Endothelial cell of umbilical vein (primary cell): ENCODE data around the gene GOLIM4. TPM values are rescaled to one million over a fixed set of nuclear protein-coding genes. Genes with fewer than 3 reads are reported as not detected.

ENCODE experiments used
- BruUV-seq: library from RNA; stranded (reverse); fragments of 400-500 nt; replicated peaks from 2 replicates; lab custom pipeline; 2021; lab: Mats Ljungman, UMichigan
- CTCF ChIA-PET: fragments of 300-600, 350-600 bp; sonication (Branson Sonifier 250); formaldehyde crosslinking; loops from one replicate; lab custom pipeline; 2021; ENCODE audit warnings: antibody characterized with exemption, inconsistent platforms; lab: Charles Lee
- POLR2A ChIA-PET: fragments of 300-600, 350-600 bp; sonication (Branson Sonifier 250); formaldehyde crosslinking; loops from one replicate; lab custom pipeline; 2021; ENCODE audit warnings: antibody characterized with exemption, inconsistent platforms; lab: Charles Lee
- DNase-seq: peaks from one replicate; pipeline ENCODE4 v3.0.0-alpha.2; 2011; ENCODE audit warnings: low read depth, low spot score
- FAIRE-seq: peaks from 2 replicates; lab custom pipeline; 2011; peaks lifted over from hg19 to GRCh38; lab: Jason Lieb, UNC
- H2AFZ ChIP-seq: 2 replicates; pipeline ENCODE4 v1.6.0; 2012; ENCODE audit warnings: low read depth, low read length, control low read depth, inconsistent platforms
- H3K27ac ChIP-seq: 2 replicates; pipeline ENCODE4 v1.5.1; 2011; ENCODE audit warnings: low read depth, mild to moderate bottlenecking, control low read depth, low read length, moderate library complexity; ENCODE audit not compliant: insufficient read depth
- H3K27me3 ChIP-seq, 2 experiments: 2 replicates each; pipeline versions ENCODE4 v1.6.0 to v1.6.1; 2011; ENCODE audit warnings: low read length in 2 of 2, mixed read lengths in 1 of 2; ENCODE audit not compliant: control insufficient read depth in 2 of 2, insufficient read depth in 2 of 2
- H3K36me3 ChIP-seq, 2 experiments: 2 replicates in 1 of 2; 3 replicates in 1 of 2; pipeline ENCODE4 v1.5.1; 2011; ENCODE audit warnings: low read length in 2 of 2, mild to moderate bottlenecking in 1 of 2, moderate library complexity in 1 of 2; ENCODE audit not compliant: control insufficient read depth in 2 of 2, insufficient read depth in 2 of 2; ENCODE audit errors: extremely low read depth in 1 of 2
- H3K4me1 ChIP-seq: 3 replicates; pipeline ENCODE4 v1.5.1; 2011; ENCODE audit warnings: mild to moderate bottlenecking, low read length; ENCODE audit not compliant: control insufficient read depth, insufficient read depth; ENCODE audit errors: extremely low read depth
- H3K4me2 ChIP-seq: 2 replicates; pipeline ENCODE4 v1.6.1; 2011; ENCODE audit warnings: low read length, control low read depth, mixed read lengths; ENCODE audit not compliant: insufficient read depth
- H3K4me3 ChIP-seq, 3 experiments: fragments of 200-600 bp in 1 of 3; sonication (generic), shearing (Covaris generic) in 1 of 3; replicated peaks in 1 of 3; 2 replicates each; pipeline ENCODE4 v1.5.1; 2011 to 2016; ENCODE audit warnings: control low read depth in 3 of 3, low read length in 3 of 3, mild to moderate bottlenecking in 2 of 3, inconsistent platforms in 1 of 3, low read depth in 1 of 3, moderate library complexity in 1 of 3; ENCODE audit not compliant: insufficient read depth in 1 of 3
- H3K79me2 ChIP-seq: 2 replicates; pipeline ENCODE4 v1.6.0; 2012; ENCODE audit warnings: low read length, inconsistent platforms; ENCODE audit not compliant: control insufficient read depth, insufficient read depth
- H3K9ac ChIP-seq: replicated peaks from 2 replicates; pipeline ENCODE3; 2011; ENCODE audit warnings: low read length, control low read depth; ENCODE audit not compliant: insufficient read depth; ENCODE audit errors: extremely low read depth
- H3K9me1 ChIP-seq: replicated peaks from 3 replicates; pipeline ENCODE4 v1.6.0; 2011; ENCODE audit warnings: mild to moderate bottlenecking, low read length; ENCODE audit not compliant: control insufficient read depth, insufficient read depth; ENCODE audit errors: extremely low read depth
- H3K9me3 ChIP-seq: replicated peaks from 2 replicates; pipeline ENCODE4 v1.5.1; 2012; ENCODE audit warnings: low read length, inconsistent platforms; ENCODE audit not compliant: control insufficient read depth, insufficient read depth
- H4K20me1 ChIP-seq: replicated peaks from 2 replicates; pipeline ENCODE3; 2011; ENCODE audit warnings: mild to moderate bottlenecking, low read length; ENCODE audit not compliant: control insufficient read depth, insufficient read depth; ENCODE audit errors: extremely low read depth
- CTCF ChIP-seq, 2 donors: IDR thresholded peaks; 1 replicate in 1 of 2; 2 replicates in 1 of 2; pipeline ENCODE4 v1.5.1; 2011; ENCODE audit warnings: low read length in 2 of 2, mild to moderate bottlenecking in 2 of 2, moderate library complexity in 2 of 2, control low read depth in 1 of 2, inconsistent platforms in 1 of 2, low read depth in 1 of 2; ENCODE audit not compliant: insufficient read depth in 1 of 2; ENCODE audit errors: extremely low read depth in 1 of 2
- EZH2 ChIP-seq: IDR thresholded peaks from 2 replicates; pipeline ENCODE4 v1.6.1; 2012; ENCODE audit warnings: borderline replicate concordance, low read depth, mild to moderate bottlenecking, moderate library complexity, low read length, inconsistent platforms; ENCODE audit not compliant: severe bottlenecking
- FOS ChIP-seq: IDR thresholded peaks from 2 replicates; pipeline ENCODE4 v1.6.1; 2011; ENCODE audit warnings: mild to moderate bottlenecking, low read length, moderate library complexity, borderline replicate concordance; ENCODE audit not compliant: insufficient read depth
- GATA2 ChIP-seq: IDR thresholded peaks from 2 replicates; pipeline ENCODE4 v1.7.0; 2011; ENCODE audit warnings: low read depth, mild to moderate bottlenecking, moderate library complexity, mixed read lengths, low read length; ENCODE audit not compliant: insufficient read length, insufficient read depth
- JUN ChIP-seq: IDR thresholded peaks from 2 replicates; pipeline ENCODE4 v1.6.1; 2011; ENCODE audit warnings: borderline replicate concordance, low read depth; ENCODE audit not compliant: insufficient read length, insufficient read depth
- MAX ChIP-seq: IDR thresholded peaks from 2 replicates; pipeline ENCODE4 v1.6.1; 2011; ENCODE audit not compliant: insufficient read depth, insufficient read length
- MYC ChIP-seq: IDR thresholded peaks from one replicate; pipeline ENCODE4 v1.6.1; 2011; ENCODE audit warnings: mild to moderate bottlenecking, low read depth, low read length
- POLR2A ChIP-seq: IDR thresholded peaks from 2 replicates; pipeline ENCODE4 v1.6.1; 2012; ENCODE audit warnings: low read depth, mild to moderate bottlenecking, control low read depth, low read length
- POLR2AphosphoS5 ChIP-seq: IDR thresholded peaks from 2 replicates; pipeline ENCODE4 v1.6.1; 2012; ENCODE audit warnings: low read depth, mild to moderate bottlenecking, control low read depth, low read length, moderate library complexity; ENCODE audit not compliant: insufficient read depth
- dilution Hi-C: fragments of 300-500 bp; cut with MboI; formaldehyde crosslinking; loops from one replicate; pipeline ENCODE4 v1.15.0; 2019; ENCODE audit warnings: low sequenced_read_pairs; ENCODE audit not compliant: extremely low pct_ligation_motif_present
- intact Hi-C: fragments of 100-400 bp; cut with micrococcal nuclease; formaldehyde crosslinking; loops from one replicate; pipeline ENCODE4 v1.10.0; 2022
- polyA plus RNA-seq, 4 experiments: library from polyadenylated mRNA; depleted of rRNA in 3 of 4; stranded (reverse) in 3 of 4; unstranded in 1 of 4; fragments of >200 nt; gene quantifications; 2 replicates each; pipeline versions ENCODE4 v1.2.1 to v1.2.3, GENCODE V29; 2011 to 2012; ENCODE audit warnings: missing spikeins in 1 of 4
- total RNA-seq: library from RNA; stranded (reverse); gene quantifications from 2 replicates; pipeline ENCODE4 v1.2.3, GENCODE V29; 2021

The GOLIM4 gene
- total and polyA plus RNA-seq, 2 donors (not counting 3 experiments of a cell fraction or from before 2014, with no cell fraction given), result 11.7 to 40.8 TPM

- no peak for FAIRE-seq
- TF ChIP-seq JUN (no peak), CTCF (IDR thresholded peaks at IDR 0.05; ENCODE audit: extremely low read depth in 1 of 2, insufficient read depth in 1 of 2, low read depth in 1 of 2, low read length in 2 of 2) (no peak), POLR2AphosphoS5 (no peak), FOS (no peak), POLR2A (no peak), MYC (no peak), MAX (no peak), EZH2 (no peak), GATA2 (no peak)
Measured at GRCh38 chr3:167992381-167992780, 103.3 kb downstream of the GOLIM4 start.

More at GRCh38 chr3:167992381-167992780, 103.3 kb downstream of the GOLIM4 start:
- Histone ChIP-seq H3K9me3 (no peaks in the 10 kb centered on the region), H3K4me1 (no peaks in the 10 kb centered on the region), H3K4me3 (no peak overlapping the region), H4K20me1 (no peaks in the 10 kb centered on the region), H3K27ac (no peak overlapping the region), H3K27me3 (peaks cover 0 to 5% of the 10 kb centered on the region in 2 experiments), H3K36me3 (no peaks in the 10 kb centered on the region), H3K9ac (no peak overlapping the region), H2AFZ (no peak overlapping the region), H3K4me2 (no peak overlapping the region), H3K9me1 (no peaks in the 10 kb centered on the region), H3K79me2 (no peaks in the 10 kb centered on the region)
- BruUV-seq, result no TSS peak
- dilution Hi-C loops (no loop called here), intact Hi-C loops (no loop called here)
- ChIA-PET CTCF (no interaction called here), POLR2A (no interaction called here)
- no peak for DNase-seq
